PFSK-1 (cell line): ENCODE data around the gene UBFD1.

Source experiments
- FOXP2 ChIP-seq: optimal IDR thresholded peaks from 2 replicates; pipeline ENCODE3; 2011; ENCODE audit warnings: borderline replicate concordance, control low read depth, inconsistent platforms; ENCODE audit not compliant: insufficient read depth; ENCODE audit errors: extremely low read length, extremely low read depth
- POLR2AphosphoS5 ChIP-seq: IDR thresholded peaks from 2 replicates; pipeline ENCODE4 v1.6.1; 2012; ENCODE audit warnings: low read depth, mild to moderate bottlenecking, control low read depth, low read length, moderate library complexity
- SIN3A ChIP-seq: IDR thresholded peaks from 2 replicates; pipeline ENCODE4 v1.6.1; 2012; ENCODE audit warnings: mild to moderate bottlenecking, low read length, moderate library complexity, borderline replicate concordance; ENCODE audit not compliant: insufficient read depth
- TAF1 ChIP-seq: IDR thresholded peaks from 2 replicates; pipeline ENCODE4 v1.6.1; 2012; ENCODE audit warnings: low read length, control low read depth, borderline replicate concordance; ENCODE audit not compliant: insufficient read depth
- TF ChIP-seq, protein P1 (sequence below), 2 experiments: IDR thresholded peaks; 2 replicates each; pipeline versions ENCODE4 v1.6.1 to v1.8.0; 2011 to 2012; ENCODE audit warnings: low read depth in 2 of 2, low read length in 2 of 2, control low read depth in 1 of 2, inconsistent platforms in 1 of 2, mild to moderate bottlenecking in 1 of 2, moderate library complexity in 1 of 2; ENCODE audit not compliant: insufficient read depth in 1 of 2

UBFD1 gene

GRCh38 chr16:23554536-23554935 is 3.0 kb upstream of the UBFD1 start:
- TF ChIP-seq SIN3A (no peak), POLR2AphosphoS5 (no peak), TAF1 (no peak), FOXP2 (no peak)
- TF ChIP-seq, protein P1, sequence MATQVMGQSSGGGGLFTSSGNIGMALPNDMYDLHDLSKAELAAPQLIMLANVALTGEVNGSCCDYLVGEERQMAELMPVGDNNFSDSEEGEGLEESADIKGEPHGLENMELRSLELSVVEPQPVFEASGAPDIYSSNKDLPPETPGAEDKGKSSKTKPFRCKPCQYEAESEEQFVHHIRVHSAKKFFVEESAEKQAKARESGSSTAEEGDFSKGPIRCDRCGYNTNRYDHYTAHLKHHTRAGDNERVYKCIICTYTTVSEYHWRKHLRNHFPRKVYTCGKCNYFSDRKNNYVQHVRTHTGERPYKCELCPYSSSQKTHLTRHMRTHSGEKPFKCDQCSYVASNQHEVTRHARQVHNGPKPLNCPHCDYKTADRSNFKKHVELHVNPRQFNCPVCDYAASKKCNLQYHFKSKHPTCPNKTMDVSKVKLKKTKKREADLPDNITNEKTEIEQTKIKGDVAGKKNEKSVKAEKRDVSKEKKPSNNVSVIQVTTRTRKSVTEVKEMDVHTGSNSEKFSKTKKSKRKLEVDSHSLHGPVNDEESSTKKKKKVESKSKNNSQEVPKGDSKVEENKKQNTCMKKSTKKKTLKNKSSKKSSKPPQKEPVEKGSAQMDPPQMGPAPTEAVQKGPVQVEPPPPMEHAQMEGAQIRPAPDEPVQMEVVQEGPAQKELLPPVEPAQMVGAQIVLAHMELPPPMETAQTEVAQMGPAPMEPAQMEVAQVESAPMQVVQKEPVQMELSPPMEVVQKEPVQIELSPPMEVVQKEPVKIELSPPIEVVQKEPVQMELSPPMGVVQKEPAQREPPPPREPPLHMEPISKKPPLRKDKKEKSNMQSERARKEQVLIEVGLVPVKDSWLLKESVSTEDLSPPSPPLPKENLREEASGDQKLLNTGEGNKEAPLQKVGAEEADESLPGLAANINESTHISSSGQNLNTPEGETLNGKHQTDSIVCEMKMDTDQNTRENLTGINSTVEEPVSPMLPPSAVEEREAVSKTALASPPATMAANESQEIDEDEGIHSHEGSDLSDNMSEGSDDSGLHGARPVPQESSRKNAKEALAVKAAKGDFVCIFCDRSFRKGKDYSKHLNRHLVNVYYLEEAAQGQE (IDR thresholded peaks at IDR 0.05; ENCODE audit: insufficient read depth in 1 of 2, low read depth in 2 of 2, low read length in 2 of 2), result no peak

DNA sequence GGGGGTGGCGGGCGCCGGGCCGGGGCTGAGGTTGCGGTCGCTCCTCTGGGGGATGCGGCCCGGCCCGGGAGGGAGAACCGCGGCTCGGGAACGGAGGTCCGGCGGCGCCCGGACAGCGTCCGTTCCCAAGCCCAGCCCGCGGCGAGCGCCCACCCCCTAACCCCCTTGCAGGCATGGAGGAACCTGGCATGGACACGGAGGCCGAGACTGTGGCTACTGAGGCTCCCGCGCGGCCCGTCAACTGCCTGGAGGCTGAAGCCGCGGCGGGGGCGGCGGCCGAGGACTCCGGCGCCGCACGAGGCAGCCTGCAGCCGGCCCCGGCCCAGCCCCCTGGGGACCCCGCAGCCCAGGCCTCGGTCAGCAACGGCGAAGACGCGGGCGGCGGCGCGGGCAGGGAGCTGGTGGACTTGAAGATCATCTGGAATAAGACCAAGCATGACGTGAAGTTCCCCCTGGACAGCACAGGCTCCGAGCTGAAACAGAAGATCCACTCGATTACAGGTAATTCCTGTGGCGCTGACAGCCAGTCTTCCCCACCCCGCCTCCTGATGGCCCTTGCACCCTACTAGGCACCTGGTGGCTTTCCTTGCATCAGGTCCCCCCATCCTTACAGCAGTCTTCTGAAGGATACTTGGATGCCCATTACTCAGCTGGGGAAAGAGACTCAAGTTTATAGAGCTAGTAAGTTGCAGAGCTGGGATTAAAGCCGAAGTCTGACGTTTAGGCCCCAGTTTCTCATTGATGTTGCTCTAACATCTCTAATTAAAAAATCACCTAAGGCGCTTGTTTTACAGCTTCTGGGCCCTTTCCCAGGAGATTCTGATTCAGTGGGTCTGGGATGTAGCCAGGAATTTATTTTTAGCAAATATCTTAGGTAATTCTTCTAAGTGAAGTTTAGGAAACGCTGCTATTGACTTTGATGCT is 514 bp downstream of the UBFD1 start:
- TF ChIP-seq, protein P1 (IDR thresholded peaks at IDR 0.05; ENCODE audit: insufficient read depth in 1 of 2, low read depth in 2 of 2, low read length in 2 of 2), result no peak
- TF ChIP-seq TAF1, result no peak; the same call in 1 of the 2 replicates
- TF ChIP-seq POLR2AphosphoS5, result no peak
- TF ChIP-seq SIN3A, result no peak

GRCh38 chr16:23561586-23561985 is 4.1 kb downstream of the UBFD1 start:
- TF ChIP-seq POLR2AphosphoS5 (no peak), TAF1 (no peak), SIN3A (no peak), FOXP2 (no peak)
- TF ChIP-seq, protein P1 (IDR thresholded peaks at IDR 0.05; ENCODE audit: insufficient read depth in 1 of 2, low read depth in 2 of 2, low read length in 2 of 2), result no peak

DNA sequence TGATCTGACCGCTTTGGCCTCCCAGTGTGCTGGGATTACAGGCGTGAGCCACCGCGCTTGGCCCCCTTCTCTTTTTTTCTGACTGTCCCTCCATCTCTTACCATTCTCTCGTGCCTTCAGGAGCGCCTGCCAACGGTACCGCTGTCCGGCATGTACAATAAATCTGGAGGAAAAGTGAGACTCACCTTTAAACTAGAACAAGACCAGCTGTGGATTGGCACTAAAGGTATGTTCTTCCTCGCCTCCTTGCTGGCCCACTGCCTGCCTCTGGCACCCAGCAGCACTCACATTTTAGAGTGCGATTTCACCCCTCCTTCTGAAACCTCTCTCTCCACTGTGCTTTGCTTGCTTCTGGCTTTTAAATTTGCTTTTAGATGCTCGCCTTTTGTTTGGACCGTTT is 5.0 kb downstream of the UBFD1 start:
- no peak for TF ChIP-seq POLR2AphosphoS5
- TF ChIP-seq, protein P1 (IDR thresholded peaks at IDR 0.05; ENCODE audit: insufficient read depth in 1 of 2, low read depth in 2 of 2, low read length in 2 of 2), result no peak

DNA sequence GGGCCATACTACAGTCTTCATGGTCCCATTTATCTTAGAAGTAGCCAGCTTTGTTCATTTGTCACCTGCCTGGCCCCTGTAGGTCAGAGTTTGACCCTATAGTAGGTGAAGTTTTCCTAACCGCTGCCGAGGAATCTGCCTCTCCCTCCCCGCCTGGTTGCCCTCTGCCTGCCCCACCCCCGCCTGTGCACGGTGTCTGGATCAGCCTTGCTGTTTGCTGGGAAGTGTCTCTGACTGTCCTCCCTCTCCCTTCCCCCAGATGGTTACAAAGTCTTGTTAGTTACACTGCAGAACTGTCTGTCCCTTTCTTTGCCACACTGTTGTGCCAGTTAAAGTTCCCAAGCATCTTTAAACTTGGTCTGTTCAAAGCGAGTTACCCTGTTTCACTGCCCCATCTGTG is 5.7 kb downstream of the UBFD1 start:
- no peak for TF ChIP-seq FOXP2
- no peak for TF ChIP-seq TAF1
- TF ChIP-seq SIN3A, result no peak
- no peak for TF ChIP-seq POLR2AphosphoS5
